ENCODE data around the gene ZNF267.
"Not testable (repeated sequence)": the region's sequence is repeated elsewhere in the genome, so short reads cannot be mapped to it uniquely, and the experiment has no call there.

Gene ZNF267

GRCh38 chr16:31879937-31880321 is 6.3 kb downstream of the ZNF267 start:
- no peak for DNase-seq (ENCODE audit: low spot score)

- no peak for DNase-seq (ENCODE audit: low spot score)
Observed at GRCh38 chr16:31880322-31880979, 6.8 kb downstream of the ZNF267 start.

GRCh38 chr16:31886227-31886626 is 12.6 kb downstream of the ZNF267 start:
- DNase-seq (ENCODE audit: low spot score): no peak

- no peak for DNase-seq (ENCODE audit: low spot score)
Observed at GRCh38 chr16:31888735-31889134, 15.1 kb downstream of the ZNF267 start.

GRCh38 chr16:31892111-31892510 is 18.5 kb downstream of the ZNF267 start:
- not testable (repeated sequence) for DNase-seq (ENCODE audit: low spot score)

GRCh38 chr16:31893824-31894223 is 20.2 kb downstream of the ZNF267 start:
- no peak for DNase-seq (ENCODE audit: low spot score)

GRCh38 chr16:31897283-31897682 is 23.7 kb downstream of the ZNF267 start:
- DNase-seq (ENCODE audit: low spot score): no peak

- no peak for DNase-seq (ENCODE audit: low spot score)
Observed at GRCh38 chr16:31899505-31899904, 25.9 kb downstream of the ZNF267 start.

- DNase-seq (ENCODE audit: low spot score): not testable (repeated sequence)
Observed at GRCh38 chr16:31904571-31904970, 31.0 kb downstream of the ZNF267 start.

- no peak for DNase-seq (ENCODE audit: low spot score)
Observed at GRCh38 chr16:31913668-31914067, 40.1 kb downstream of the ZNF267 start.

GRCh38 chr16:31916056-31916488 is 42.5 kb downstream of the ZNF267 start:
- no peak for DNase-seq (ENCODE audit: low spot score)

GRCh38 chr16:31920373-31920772 is 46.8 kb downstream of the ZNF267 start:
- DNase-seq (ENCODE audit: low spot score): no peak

- not testable (repeated sequence) for DNase-seq (ENCODE audit: low spot score)
Observed at GRCh38 chr16:31951806-31952205, 78.2 kb downstream of the ZNF267 start.

- not testable (repeated sequence) for DNase-seq (ENCODE audit: low spot score)
Observed at GRCh38 chr16:31952206-31952605, 78.6 kb downstream of the ZNF267 start.

GRCh38 chr16:31956221-31956620 is 82.6 kb downstream of the ZNF267 start:
- DNase-seq (ENCODE audit: low spot score): not testable (repeated sequence)

GRCh38 chr16:31960186-31960910 is 86.7 kb downstream of the ZNF267 start:
- DNase-seq (ENCODE audit: low spot score): not testable (repeated sequence)

All from SW480 (cell line).